PC-3 (cell line): Measurements from ENCODE around the gene HES3. TPM values are rescaled to one million over a fixed set of nuclear protein-coding genes. Genes with fewer than 3 reads are reported as not detected.

ENCODE experiments used
- ATAC-seq: fragments of 200-7000 bp; cut with Tn5 transposase; 2 replicates; pipeline ENCODE4 v1.9.1; 2020; ENCODE audit warnings: mild to moderate bottlenecking, moderate library complexity
- BruUV-seq: library from RNA; stranded (reverse); fragments of 400-500 nt; replicated peaks from 2 replicates; lab custom pipeline; 2021; lab: Mats Ljungman, UMichigan
- CTCF ChIA-PET: fragments of 300-600 bp; sonication (Branson Sonifier 250); formaldehyde crosslinking; loops from one replicate; lab custom pipeline; 2022; ENCODE audit warnings: antibody characterized with exemption; lab: Charles Lee
- POLR2A ChIA-PET: fragments of 300-600 bp; sonication (Branson Sonifier 250); formaldehyde crosslinking; loops from one replicate; lab custom pipeline; 2022; ENCODE audit warnings: antibody characterized with exemption; ENCODE audit not compliant: unreplicated experiment; lab: Charles Lee
- DNase-seq: peaks from one replicate; pipeline ENCODE4 v3.0.0-alpha.2; 2015
- H2AFZ ChIP-seq: fragments of 300-600 bp; sonication (generic); 2 replicates; pipeline ENCODE4 v1.6.0; 2016; ENCODE audit warnings: antibody characterized with exemption, low read length
- H3F3A ChIP-seq: fragments of 300-600 bp; sonication (generic); one replicate; pipeline ENCODE4 v1.6.0; 2017; ENCODE audit warnings: antibody characterized with exemption, low read length, control low read depth, mild to moderate bottlenecking; ENCODE audit not compliant: unreplicated experiment
- H3K27ac ChIP-seq: fragments of 300-600 bp; sonication (generic); 2 replicates; pipeline ENCODE4 v1.5.1; 2016; ENCODE audit warnings: mild to moderate bottlenecking, low read length
- H3K27me3 ChIP-seq: fragments of 300-600 bp; sonication (generic); 2 replicates; pipeline ENCODE4 v1.6.1; 2016; ENCODE audit warnings: low read length, mixed read lengths
- H3K36me3 ChIP-seq: fragments of 300-600 bp; sonication (generic); 2 replicates; pipeline ENCODE4 v1.6.1; 2016; ENCODE audit warnings: low read depth, mixed run types, low read length, mixed read lengths
- H3K4me1 ChIP-seq: fragments of 300-600 bp; sonication (generic); 2 replicates; pipeline ENCODE4 v1.5.1; 2016; ENCODE audit warnings: low read length; ENCODE audit not compliant: insufficient read depth
- H3K4me2 ChIP-seq: fragments of 300-600 bp; sonication (generic); 2 replicates; pipeline ENCODE4 v1.6.0; 2016; ENCODE audit warnings: low read length
- H3K4me3 ChIP-seq: fragments of 300-600 bp; sonication (generic); 2 replicates; pipeline ENCODE4 v1.5.1; 2016; ENCODE audit warnings: mild to moderate bottlenecking, low read length, mixed read lengths
- H3K79me2 ChIP-seq: fragments of 300-600 bp; sonication (generic); 2 replicates; pipeline ENCODE4 v1.6.1; 2017; ENCODE audit warnings: low read length, mixed read lengths
- H3K9ac ChIP-seq: fragments of 300-600 bp; sonication (generic); 2 replicates; pipeline ENCODE4 v1.6.0; 2016; ENCODE audit warnings: mild to moderate bottlenecking, low read length
- H3K9me2 ChIP-seq: fragments of 300-600 bp; sonication (generic); replicated peaks from 2 replicates; pipeline ENCODE4 v1.6.1; 2016; ENCODE audit warnings: mixed run types, low read length, mixed read lengths
- H3K9me3 ChIP-seq: fragments of 300-600 bp; sonication (generic); 2 replicates; pipeline ENCODE4 v1.6.1; 2016; ENCODE audit warnings: low read length, mixed read lengths
- H4K20me1 ChIP-seq: fragments of 300-600 bp; sonication (generic); 2 replicates; pipeline ENCODE4 v1.6.1; 2016; ENCODE audit warnings: low read length, mixed read lengths
- EZH2 ChIP-seq: fragments of 300-600 bp; sonication (generic); IDR thresholded peaks from one replicate; pipeline ENCODE4 v1.6.1; 2017; ENCODE audit warnings: antibody characterized with exemption, mild to moderate bottlenecking, low read length; ENCODE audit not compliant: unreplicated experiment
- EZH2phosphoT487 ChIP-seq: fragments of 300-600 bp; sonication (generic); IDR thresholded peaks from 2 replicates; pipeline ENCODE4 v1.6.1; 2018; ENCODE audit warnings: mild to moderate bottlenecking, antibody characterized with exemption, low read length, borderline replicate concordance
- intact Hi-C: fragments of 100-400 bp; cut with micrococcal nuclease; formaldehyde crosslinking; loops from 2 replicates; pipeline ENCODE4 v1.9.0; 2023
- total RNA-seq: library from RNA; depleted of rRNA; stranded (reverse); fragments of >200 nt; gene quantifications from 2 replicates; pipeline ENCODE4 v1.2.3, GENCODE V29; 2014; rRNA removed
- TF ChIP-seq, protein P1 (sequence below): fragments of 300-600 bp; sonication (generic); conservative IDR thresholded peaks from 2 replicates; pipeline ENCODE4 v1.5.1; 2017; ENCODE audit warnings: antibody characterized with exemption, low read depth, mild to moderate bottlenecking, low read length

HES3 gene
- total RNA-seq, 1 experiment from 2014 or later, result not detected

DNA sequence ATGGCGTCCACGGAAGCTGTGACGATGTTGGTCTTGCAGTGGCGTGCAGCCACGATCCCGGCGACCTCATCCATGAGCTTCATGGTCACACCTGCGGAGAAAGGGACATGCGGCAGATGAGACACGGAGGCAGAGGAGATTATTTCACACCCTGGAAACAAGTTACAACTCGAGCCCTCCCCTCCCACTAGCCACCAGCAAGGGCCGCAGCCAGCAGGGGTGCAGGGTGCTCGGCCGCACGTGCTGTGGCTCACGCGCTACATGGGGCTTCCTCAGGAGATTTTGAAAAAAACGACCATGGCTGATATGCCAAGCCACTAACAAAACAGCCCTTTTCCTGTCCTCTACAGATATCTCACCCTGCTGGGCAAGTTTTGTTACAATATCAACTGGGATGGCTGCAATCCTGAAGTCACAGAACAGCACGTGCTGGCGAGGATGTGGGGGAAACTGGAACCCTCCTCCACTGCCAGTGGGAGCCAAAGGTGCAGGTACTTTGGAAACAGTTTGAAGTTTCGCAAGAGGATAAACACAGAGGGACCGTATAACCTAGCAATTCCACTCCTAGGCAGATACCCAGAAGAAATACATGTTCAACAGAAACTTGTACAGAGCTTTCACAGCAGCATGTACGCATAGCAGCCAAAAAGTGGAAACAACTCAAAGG is 51.0 kb downstream of the HES3 start:
- Histone ChIP-seq H3K9ac (peak overlapping the region; percentile 86), H3K27me3 (no peaks in the 10 kb centered on the region), H3K36me3 (peaks cover 9% of the 10 kb centered on the region), H3K79me2 (peaks cover 30% of the 10 kb centered on the region), H3K4me2 (peak overlapping the region; percentile 27), H3K9me3 (no peaks in the 10 kb centered on the region), H3K9me2 (no peaks in the 10 kb centered on the region), H2AFZ (no peak overlapping the region), H3K4me1 (peaks cover 40% of the 10 kb centered on the region), H4K20me1 (no peaks in the 10 kb centered on the region), H3F3A (peaks cover 13% of the 10 kb centered on the region), H3K4me3 (no peak overlapping the region), H3K27ac (peak overlapping the region; percentile 96)
- intact Hi-C loops, result loop anchor here (1.0 kb wide), 2 partner anchors 35 to 48 kb away; no protein-coding TSS in a partner anchor
- BruUV-seq, result TSS peak; percentile 81
- ChIA-PET CTCF (interaction anchor here (1.1 kb wide), 1 partner anchor 48 kb away, joined by 6 read pairs; no protein-coding TSS in a partner anchor), POLR2A (interaction anchor here (0.6 kb wide), 1 partner anchor 49 kb away, joined by 3 read pairs; no protein-coding TSS in a partner anchor)
- ATAC-seq (peak; percentile 1), DNase-seq (peak; percentile 85)
- TF ChIP-seq EZH2 (no peak), EZH2phosphoT487 (no peak; the same call in 1 of the 2 replicates)
- TF ChIP-seq, protein P1, sequence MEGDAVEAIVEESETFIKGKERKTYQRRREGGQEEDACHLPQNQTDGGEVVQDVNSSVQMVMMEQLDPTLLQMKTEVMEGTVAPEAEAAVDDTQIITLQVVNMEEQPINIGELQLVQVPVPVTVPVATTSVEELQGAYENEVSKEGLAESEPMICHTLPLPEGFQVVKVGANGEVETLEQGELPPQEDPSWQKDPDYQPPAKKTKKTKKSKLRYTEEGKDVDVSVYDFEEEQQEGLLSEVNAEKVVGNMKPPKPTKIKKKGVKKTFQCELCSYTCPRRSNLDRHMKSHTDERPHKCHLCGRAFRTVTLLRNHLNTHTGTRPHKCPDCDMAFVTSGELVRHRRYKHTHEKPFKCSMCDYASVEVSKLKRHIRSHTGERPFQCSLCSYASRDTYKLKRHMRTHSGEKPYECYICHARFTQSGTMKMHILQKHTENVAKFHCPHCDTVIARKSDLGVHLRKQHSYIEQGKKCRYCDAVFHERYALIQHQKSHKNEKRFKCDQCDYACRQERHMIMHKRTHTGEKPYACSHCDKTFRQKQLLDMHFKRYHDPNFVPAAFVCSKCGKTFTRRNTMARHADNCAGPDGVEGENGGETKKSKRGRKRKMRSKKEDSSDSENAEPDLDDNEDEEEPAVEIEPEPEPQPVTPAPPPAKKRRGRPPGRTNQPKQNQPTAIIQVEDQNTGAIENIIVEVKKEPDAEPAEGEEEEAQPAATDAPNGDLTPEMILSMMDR, result no peak; the same call in 1 of the 2 replicates

Other genes starting within 250 kb of the HES3 start
- 26.4 and 28.5 TPM in 2 replicates for gene KCNAB2, start 198.3 kb upstream of the HES3 start, total RNA-seq
- 0.55 and 2.8 TPM in 2 replicates for gene CHD5, start 63.9 kb upstream of the HES3 start, total RNA-seq
- gene RPL22, start 44.6 kb upstream of the HES3 start, total RNA-seq, result 283 and 297 TPM in 2 replicates
- gene RNF207, start 38.1 kb upstream of the HES3 start, total RNA-seq, result 95.4 and 128 TPM in 2 replicates
- 210 and 215 TPM in 2 replicates for gene ICMT, start 8.2 kb upstream of the HES3 start, total RNA-seq
- gene GPR153, start 16.9 kb downstream of the HES3 start, total RNA-seq, result 98.7 and 113 TPM in 2 replicates
- gene ACOT7, start 149.6 kb downstream of the HES3 start, total RNA-seq, result 164 and 165 TPM in 2 replicates
- 41.0 and 42.9 TPM in 2 replicates for gene HES2, start 175.7 kb downstream of the HES3 start, total RNA-seq
- gene ESPN, start 180.6 kb downstream of the HES3 start, total RNA-seq, result 11.1 and 14.1 TPM in 2 replicates
- gene TNFRSF25, start 222.0 kb downstream of the HES3 start, total RNA-seq, result 42.5 and 60.1 TPM in 2 replicates
- gene PLEKHG5, start 247.5 kb downstream of the HES3 start, total RNA-seq, result 42.8 and 66.1 TPM in 2 replicates